ENCODE measurements around the gene GNG2.

- no peak for TF ChIP-seq CTCF (IDR thresholded peaks at IDR 0.05)
- TF ChIP-seq POLR2A (IDR thresholded peaks at IDR 0.05) = no peak
Observed at GRCh38 chr14:51963286-51963685, 102.9 kb downstream of the GNG2 start.
